Measurements from ENCODE around the gene MUCL3. TPM values are rescaled to one million over a fixed set of nuclear protein-coding genes. Genes with fewer than 3 reads are reported as not detected.

MUCL3 gene
- total RNA-seq, 1 experiment from 2014 or later, result 0.15 TPM

GRCh38 chr6:30895343-30895742 is 45.4 kb upstream of the MUCL3 start (continued):
- no peak for TF ChIP-seq ZBTB43 (CRISPR knock-in tag; IDR thresholded peaks at IDR 0.05)
- TF ChIP-seq KAT7 (CRISPR knock-in tag; IDR thresholded peaks at IDR 0.05; ENCODE audit: borderline replicate concordance), result no peak
- no peak for TF ChIP-seq ERG (CRISPR knock-in tag; IDR thresholded peaks at IDR 0.05)

GRCh38 chr6:30896541-30896940 is 44.2 kb upstream of the MUCL3 start:
- no peak for ATAC-seq
- no peak for DNase-seq (ENCODE audit: low spot score)
- H3K27ac Mint-ChIP-seq, result no peak overlapping the region
- no peaks in the 10 kb centered on the region for H3K27me3 Mint-ChIP-seq (ENCODE audit: low read depth)
- H3K36me3 Mint-ChIP-seq, result peaks cover 58% of the 10 kb centered on the region
- ChIA-PET POLR2A (no interaction called here), CTCF (interaction anchor here (1.2 to 1.6 kb wide), 3 partner anchors 10 to 69 kb away, joined by 4 to 9 read pairs (median 4); no protein-coding TSS in a partner anchor)
- H3K4me1 Mint-ChIP-seq, result peaks cover 6% of the 10 kb centered on the region
- H3K4me3 Mint-ChIP-seq, result no peak overlapping the region
- TF ChIP-seq KAT7 (CRISPR knock-in tag; IDR thresholded peaks at IDR 0.05; ENCODE audit: borderline replicate concordance) (no peak), ETV6 (CRISPR knock-in tag; IDR thresholded peaks at IDR 0.05) (no peak), PRRX2 (CRISPR knock-in tag; IDR thresholded peaks at IDR 0.05) (no peak), MLX (CRISPR knock-in tag; IDR thresholded peaks at IDR 0.05) (no peak), ESRRA (CRISPR knock-in tag; IDR thresholded peaks at IDR 0.05; ENCODE audit: borderline replicate concordance) (no peak), HMGA2 (CRISPR knock-in tag; IDR thresholded peaks at IDR 0.05) (no peak), ZNF671 (CRISPR knock-in tag; IDR thresholded peaks at IDR 0.05) (no peak), JUN (CRISPR knock-in tag; IDR thresholded peaks at IDR 0.05) (no peak), ZBTB21 (CRISPR knock-in tag; IDR thresholded peaks at IDR 0.05; ENCODE audit: borderline replicate concordance) (no peak)
- H3K9me3 Mint-ChIP-seq, result no peaks in the 10 kb centered on the region

GRCh38 chr6:30897882-30898281 is 42.9 kb upstream of the MUCL3 start:
- H3K9me3 Mint-ChIP-seq, result no peaks in the 10 kb centered on the region
- H3K4me1 Mint-ChIP-seq, result peaks cover under 1% of the 10 kb centered on the region
- peaks cover 50% of the 10 kb centered on the region for H3K36me3 Mint-ChIP-seq
- H3K27me3 Mint-ChIP-seq (ENCODE audit: low read depth), result no peaks in the 10 kb centered on the region
- CTCF ChIA-PET, result no interaction called here
- POLR2A ChIA-PET, result no interaction called here
- no peak overlapping the region for H3K4me3 Mint-ChIP-seq
- no peak overlapping the region for H3K27ac Mint-ChIP-seq
- ATAC-seq (no peak), DNase-seq (ENCODE audit: low spot score) (no peak)
- no peak for TF ChIP-seq NFATC4 (CRISPR knock-in tag; IDR thresholded peaks at IDR 0.05)
- TF ChIP-seq OVOL2 (CRISPR knock-in tag; IDR thresholded peaks at IDR 0.05; ENCODE audit: borderline replicate concordance), result no peak
- no peak for TF ChIP-seq NFYB (CRISPR knock-in tag; conservative IDR thresholded peaks at IDR 0.05; ENCODE audit: low read depth)
- TF ChIP-seq KAT7 (CRISPR knock-in tag; IDR thresholded peaks at IDR 0.05; ENCODE audit: borderline replicate concordance), result no peak
- no peak for TF ChIP-seq ZBTB21 (CRISPR knock-in tag; IDR thresholded peaks at IDR 0.05; ENCODE audit: borderline replicate concordance)
- TF ChIP-seq PRRX2 (CRISPR knock-in tag; IDR thresholded peaks at IDR 0.05), result no peak

- Mint-ChIP-seq H3K36me3 (peaks cover 46% of the 10 kb centered on the region), H3K4me1 (no peaks in the 10 kb centered on the region), H3K9me3 (no peaks in the 10 kb centered on the region), H3K27ac (no peak overlapping the region), H3K27me3 (ENCODE audit: low read depth) (no peaks in the 10 kb centered on the region), H3K4me3 (no peak overlapping the region)
- CTCF ChIA-PET, result interaction anchor here (1.1 to 1.8 kb wide), 2 partner anchors 15 to 70 kb away, joined by 4 read pairs; partner anchors contain the start of gene VARS2
- DNase-seq (ENCODE audit: low spot score), result no peak
- POLR2A ChIA-PET, result no interaction called here
- ATAC-seq, result no peak
- TF ChIP-seq ZNF512 (CRISPR knock-in tag; IDR thresholded peaks at IDR 0.05; ENCODE audit: borderline replicate concordance), result no peak
- TF ChIP-seq ATF6 (CRISPR knock-in tag; IDR thresholded peaks at IDR 0.05), result no peak
- TF ChIP-seq MAX (CRISPR knock-in tag; IDR thresholded peaks at IDR 0.05), result no peak
- no peak for TF ChIP-seq ZNF671 (CRISPR knock-in tag; IDR thresholded peaks at IDR 0.05)
- TF ChIP-seq USF1 (CRISPR knock-in tag; IDR thresholded peaks at IDR 0.05), result no peak
- no peak for TF ChIP-seq ZNF423 (CRISPR knock-in tag; IDR thresholded peaks at IDR 0.05)
- TF ChIP-seq CDX4 (CRISPR knock-in tag; IDR thresholded peaks at IDR 0.05; ENCODE audit: borderline replicate concordance), result no peak
- no peak for TF ChIP-seq JAZF1 (CRISPR knock-in tag; IDR thresholded peaks at IDR 0.05)
- TF ChIP-seq OVOL2 (CRISPR knock-in tag; IDR thresholded peaks at IDR 0.05; ENCODE audit: borderline replicate concordance), result no peak
- TF ChIP-seq GTF2I (CRISPR knock-in tag; conservative IDR thresholded peaks at IDR 0.05), result no peak
These were observed 41.9 kb upstream of the MUCL3 start for GRCh38 chr6:30898750-30899360.
